Urothelium cell line (cell line): Measurements from ENCODE around the gene ZNF780A.
"Not testable (repeated sequence)": the region's sequence is repeated elsewhere in the genome, so short reads cannot be mapped to it uniquely, and the experiment has no call there.

Experiments
- DNase-seq: peaks from one replicate; pipeline ENCODE4 v3.0.0; 2011; ENCODE audit warnings: low spot score, mixed read lengths
- FAIRE-seq: peaks from 2 replicates; lab custom pipeline; 2011; peaks lifted over from hg19 to GRCh38; lab: Jason Lieb, UNC

The ZNF780A gene

DNA sequence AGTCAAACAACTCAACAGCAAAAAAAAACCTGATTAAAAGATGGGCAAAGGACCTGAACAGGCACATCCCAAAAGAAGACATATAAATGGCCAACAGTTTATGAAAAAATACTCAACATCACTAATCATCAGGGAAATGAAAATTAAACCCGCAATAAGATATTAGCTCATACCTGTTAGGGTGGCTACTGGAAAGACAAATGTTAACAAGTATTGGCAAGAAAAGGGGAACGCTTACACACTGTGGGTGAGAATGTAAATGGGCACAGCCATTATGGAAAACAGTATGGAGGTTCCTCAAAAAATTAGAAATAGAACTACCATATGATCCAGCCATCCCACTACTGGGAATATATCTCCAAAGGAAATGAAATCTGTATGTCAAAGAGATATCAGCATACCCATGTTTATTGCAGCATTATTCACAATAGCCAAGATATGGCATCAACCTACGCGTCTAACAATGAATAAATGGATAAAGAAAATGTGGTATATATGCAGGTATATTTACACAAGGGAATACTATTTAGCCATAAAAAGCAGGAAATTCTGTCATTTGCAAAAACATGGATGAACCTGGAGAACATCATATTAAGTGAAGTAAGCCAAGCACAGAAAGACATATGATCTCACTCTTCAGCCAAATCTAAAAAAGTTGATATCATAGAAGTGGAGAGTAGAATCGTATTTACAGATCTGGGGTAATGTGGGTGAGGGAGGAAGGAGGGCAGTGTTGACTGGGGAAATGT, 2.3 kb downstream of the ZNF780A start:
- no peak for FAIRE-seq

DNA sequence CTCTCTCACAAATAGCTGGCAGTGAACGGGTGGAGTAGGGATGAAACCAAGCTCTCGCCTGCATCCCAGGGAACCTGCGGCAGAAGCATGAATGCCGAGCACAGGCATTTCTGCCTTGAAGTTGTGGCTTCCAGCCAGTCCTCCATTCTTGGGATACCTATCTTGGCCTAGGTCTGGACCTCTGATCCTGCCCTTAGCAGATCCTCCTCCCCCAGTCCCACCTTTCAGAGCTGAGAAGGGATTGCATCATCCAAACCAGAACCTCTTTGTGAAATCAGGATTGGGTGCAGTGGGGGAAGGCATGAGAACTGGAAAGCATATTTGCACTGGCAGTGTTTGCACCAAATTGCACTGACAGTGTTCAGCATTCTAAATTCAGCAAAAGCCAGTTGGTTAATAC, 5.8 kb downstream of the ZNF780A start:
- no peak for FAIRE-seq

More for the DNA sequence above, 2.3 kb downstream of the ZNF780A start:
- no peak for DNase-seq

DNA sequence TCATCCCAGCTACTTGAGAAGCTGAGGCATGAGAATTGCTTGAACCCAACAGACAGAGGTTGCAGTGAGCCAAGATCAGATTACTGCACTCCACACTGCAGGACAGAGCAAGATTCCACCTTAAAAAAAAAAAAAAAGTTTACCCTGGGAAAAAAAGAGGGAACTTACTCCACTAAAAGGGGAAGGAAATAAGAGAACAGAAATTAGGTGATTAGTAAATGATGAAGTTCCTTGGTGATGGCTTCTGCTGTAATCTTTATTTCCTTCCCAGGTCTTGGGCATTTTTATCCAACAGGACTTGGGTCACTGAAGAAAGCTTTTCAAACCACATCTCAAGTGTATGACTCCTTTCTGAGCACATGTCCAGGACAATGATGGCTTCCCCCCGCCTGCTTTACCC, 9.3 kb downstream of the ZNF780A start:
- no peak for FAIRE-seq
- DNase-seq, result no peak

More for the DNA sequence above, 5.8 kb downstream of the ZNF780A start:
- DNase-seq, result no peak

DNA sequence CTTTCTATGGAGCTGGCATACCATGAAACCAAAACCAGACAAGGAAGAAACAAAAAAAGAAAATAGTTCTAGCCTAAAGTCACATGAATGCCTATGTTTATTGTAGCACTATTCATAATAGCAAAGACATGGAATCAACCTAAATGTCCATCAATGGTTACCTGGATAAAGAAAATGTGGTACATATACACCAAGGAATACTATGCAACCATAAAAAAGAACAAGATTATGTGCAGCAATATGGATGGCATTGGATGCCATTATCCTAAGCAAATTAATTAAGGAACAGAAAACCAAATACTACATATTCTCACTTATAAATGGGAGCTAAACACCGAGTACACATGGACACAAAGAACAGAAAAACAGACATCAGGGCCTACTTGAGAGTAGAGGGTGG, 10.5 kb downstream of the ZNF780A start:
- no peak for FAIRE-seq

DNA sequence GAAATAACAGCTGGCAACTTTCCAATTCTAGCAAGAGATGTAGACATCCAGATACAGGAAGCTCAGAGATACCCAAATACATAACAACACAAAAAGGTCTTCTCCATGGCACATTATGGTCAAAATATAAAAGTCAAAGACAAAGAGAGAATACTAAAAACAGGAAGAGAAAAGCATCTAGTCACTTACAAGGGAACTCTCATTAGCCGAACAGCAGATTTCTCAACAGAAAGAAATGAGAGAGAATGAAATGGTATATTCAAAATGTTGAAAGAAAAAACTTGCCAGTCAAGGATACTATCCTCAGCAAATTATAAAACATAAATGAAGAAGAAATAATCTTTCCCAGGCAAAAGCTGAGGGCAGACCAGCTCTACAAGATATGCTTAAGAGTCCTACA, 12.4 kb downstream of the ZNF780A start:
- no peak for FAIRE-seq

More for the DNA sequence above, 10.5 kb downstream of the ZNF780A start:
- no peak for DNase-seq

DNA sequence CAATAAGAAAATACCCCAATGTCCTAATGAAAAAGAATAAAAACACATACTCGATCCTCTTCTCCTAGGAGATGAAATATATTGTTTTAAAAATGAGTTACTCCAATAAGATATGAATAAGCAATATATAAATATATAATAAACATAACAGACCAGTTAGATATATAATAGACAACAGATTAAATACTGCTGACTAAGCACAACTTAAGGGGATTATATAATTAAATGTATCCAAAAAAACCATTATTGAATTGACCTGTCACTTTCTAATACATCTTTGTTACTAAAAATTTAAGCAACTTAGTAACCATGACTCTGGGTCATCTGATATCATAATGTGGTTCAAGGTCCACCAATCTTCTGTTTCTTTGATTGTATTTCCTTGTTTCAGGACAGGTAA, 20.7 kb downstream of the ZNF780A start:
- DNase-seq (no peak), FAIRE-seq (no peak)

More for the DNA sequence above, 12.4 kb downstream of the ZNF780A start:
- DNase-seq, result no peak

DNA sequence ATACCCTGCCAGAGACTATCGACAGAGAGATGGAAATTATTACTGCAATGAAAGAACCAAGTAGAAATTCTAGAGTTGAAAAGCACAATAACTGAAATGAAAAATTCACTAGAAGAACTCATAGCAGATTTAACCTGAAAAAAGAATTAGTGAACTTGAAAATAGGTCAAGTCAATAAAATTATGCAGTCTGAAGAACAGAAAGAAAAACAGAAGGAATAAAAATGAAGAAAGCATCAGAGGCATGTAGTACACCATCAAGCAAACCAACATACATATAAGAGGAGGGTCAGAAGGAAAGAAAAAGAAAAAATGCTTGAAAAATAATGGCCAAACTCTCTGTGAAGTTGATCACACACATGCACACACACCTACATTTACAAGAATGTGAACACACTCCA, 31.1 kb downstream of the ZNF780A start:
- DNase-seq, result no peak
- no peak for FAIRE-seq

DNA sequence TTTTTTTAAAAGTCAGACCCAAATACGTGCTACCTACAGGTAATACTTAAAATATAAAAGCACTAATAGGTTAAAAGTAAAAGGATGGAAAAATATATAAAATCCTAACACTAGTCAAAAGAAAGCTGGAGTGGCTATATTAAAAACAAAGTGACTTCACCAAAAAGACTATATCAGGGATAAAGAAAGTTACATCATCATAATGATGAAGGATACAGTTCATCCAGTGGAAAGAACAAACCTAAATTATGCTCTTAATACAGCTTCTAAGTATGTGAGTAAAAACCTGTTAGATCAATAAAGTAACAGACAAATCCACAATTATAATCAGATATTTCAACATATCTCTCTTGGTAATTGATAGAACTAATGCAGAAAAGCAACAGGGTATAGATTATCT, 33.6 kb downstream of the ZNF780A start:
- FAIRE-seq (no peak), DNase-seq (no peak)

DNA sequence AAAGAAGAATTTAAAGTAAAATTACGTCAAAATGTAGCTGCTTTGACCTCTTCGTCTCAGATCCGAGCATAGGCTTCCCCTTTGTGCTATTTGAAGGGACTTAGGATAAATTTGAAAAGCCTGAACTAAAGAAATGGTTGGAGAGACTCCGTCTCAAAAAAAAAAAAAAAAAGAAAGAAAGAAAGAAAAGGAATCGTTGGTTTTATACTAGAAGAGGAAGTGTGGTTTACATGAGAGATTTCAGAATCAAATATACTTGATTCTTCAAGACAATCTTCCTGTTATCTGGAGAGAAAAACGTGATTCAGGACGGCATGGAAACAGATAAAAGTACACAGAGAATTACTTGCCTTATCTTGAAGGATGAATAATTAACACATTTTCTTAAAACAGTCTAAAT, 34.2 kb downstream of the ZNF780A start:
- FAIRE-seq (no peak), DNase-seq (no peak)

DNA sequence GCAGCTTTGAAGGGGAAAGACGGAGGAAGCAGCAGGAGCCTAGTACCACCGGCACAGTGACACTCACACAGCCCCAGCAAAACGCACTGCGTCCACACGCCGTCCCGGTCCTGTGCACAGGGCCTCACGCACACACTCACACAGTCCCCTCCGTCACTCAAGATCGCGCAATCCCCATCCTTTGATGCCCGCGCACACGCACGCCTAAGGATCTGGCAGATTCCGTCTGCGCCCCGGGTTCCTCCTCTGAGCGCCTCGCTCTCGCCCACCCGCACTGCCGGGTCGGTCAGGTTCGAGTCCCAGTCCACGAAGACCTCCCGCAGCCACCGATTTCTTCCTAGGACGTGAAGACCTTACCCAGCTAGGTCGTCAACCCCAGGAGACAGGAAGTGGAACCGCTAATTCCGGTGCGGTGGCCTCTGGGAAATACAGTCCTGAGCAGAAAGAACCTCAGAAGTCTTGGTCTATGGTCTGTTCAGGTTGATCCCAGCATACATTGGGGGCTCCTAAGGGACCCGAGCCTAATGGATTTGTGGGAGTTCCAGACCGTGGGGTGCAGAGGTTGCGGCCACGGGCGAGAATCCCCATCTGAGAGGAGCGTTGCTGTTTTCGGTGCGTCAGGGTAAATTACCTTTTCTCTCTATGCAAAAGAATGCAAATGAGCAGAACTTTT, 34.8 kb downstream of the ZNF780A start, which contains the start of gene ZNF780B:
ZNF780B (minus strand) TSS at position 400 of the 673 bp plus-strand sequence. CDS start 5,899 bp downstream, outside the sequence.
- FAIRE-seq (peak; percentile 65), DNase-seq (peak; percentile 77)

DNA sequence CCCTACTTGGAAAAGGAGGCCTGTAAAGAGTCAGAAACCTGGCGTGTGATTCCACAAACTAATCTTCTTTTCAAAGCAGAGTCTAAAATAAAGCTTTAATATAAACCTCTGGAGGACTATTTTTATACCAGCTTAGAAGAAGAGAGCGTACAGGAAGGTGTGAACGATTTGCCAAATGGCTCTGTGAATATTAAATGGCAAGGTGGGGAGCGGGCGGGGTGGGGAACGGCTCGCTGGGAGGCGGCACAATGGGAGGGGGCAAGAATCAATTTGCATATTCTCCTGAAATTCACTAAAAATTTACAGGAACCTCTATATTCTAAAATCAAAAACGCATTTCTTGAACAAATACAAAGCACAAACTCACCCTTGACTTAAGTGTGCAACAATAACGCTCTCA, 35.7 kb downstream of the ZNF780A start:
- FAIRE-seq, result no peak
- DNase-seq, result peak; percentile 10

DNA sequence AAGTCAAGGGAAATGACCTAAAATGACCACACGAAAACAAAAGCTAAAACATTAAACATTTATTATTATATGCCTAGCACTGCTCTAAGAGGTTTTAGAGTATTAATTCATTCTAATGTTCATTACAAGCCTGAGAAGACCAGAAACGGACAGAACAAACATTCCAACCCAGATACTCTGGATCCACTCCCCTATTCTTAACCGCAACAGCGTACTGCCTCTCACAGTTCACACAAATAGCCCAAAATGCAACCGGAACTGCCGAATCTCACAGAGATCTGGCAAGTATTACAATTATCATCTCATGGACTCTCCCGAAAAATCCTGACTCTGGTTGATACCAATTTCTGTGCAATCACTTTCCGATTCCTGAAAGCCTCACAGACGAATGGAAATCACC, 36.1 kb downstream of the ZNF780A start:
- no peak for DNase-seq

DNA sequence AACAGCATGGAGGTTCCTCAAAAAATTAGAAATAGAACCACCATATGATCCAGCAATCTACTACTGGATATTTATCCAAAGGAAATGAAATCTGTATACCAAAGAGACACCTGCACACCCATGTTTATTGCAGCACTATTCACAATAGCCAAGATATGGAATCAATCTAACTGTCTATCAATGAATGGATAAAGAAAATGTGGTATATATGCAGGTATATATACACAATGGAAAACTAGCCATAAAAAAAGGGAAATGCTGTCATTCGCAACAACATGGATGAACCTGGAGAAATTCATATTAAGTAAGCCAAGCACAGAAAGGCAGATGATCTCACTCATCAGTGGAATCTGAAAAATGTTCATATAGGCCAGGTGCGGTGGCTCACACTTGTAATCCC, 37.3 kb downstream of the ZNF780A start:
- no peak for DNase-seq
- FAIRE-seq, result no peak

More for the DNA sequence above, 36.1 kb downstream of the ZNF780A start:
- FAIRE-seq, result no peak

DNA sequence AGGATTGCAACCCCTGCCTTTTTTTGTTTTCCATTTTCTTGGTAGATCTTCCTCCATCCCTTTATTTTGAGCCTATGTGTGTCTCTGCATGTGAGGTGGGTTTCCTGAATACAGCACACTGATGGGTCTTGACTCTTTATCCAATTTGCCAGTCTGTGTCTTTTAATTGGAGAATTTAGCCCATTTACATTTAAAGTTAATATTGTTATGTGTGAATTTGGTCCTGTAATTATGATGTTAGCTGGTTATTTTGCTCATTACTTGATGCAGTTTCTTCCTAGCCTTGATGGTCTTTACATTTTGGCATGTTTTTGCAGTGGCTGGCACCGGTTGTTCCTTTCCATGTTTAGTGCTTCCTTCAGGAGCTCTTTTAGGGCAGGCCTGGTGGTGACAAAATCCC, 49.0 kb downstream of the ZNF780A start:
- DNase-seq, FAIRE-seq: not testable (repeated sequence)

DNA sequence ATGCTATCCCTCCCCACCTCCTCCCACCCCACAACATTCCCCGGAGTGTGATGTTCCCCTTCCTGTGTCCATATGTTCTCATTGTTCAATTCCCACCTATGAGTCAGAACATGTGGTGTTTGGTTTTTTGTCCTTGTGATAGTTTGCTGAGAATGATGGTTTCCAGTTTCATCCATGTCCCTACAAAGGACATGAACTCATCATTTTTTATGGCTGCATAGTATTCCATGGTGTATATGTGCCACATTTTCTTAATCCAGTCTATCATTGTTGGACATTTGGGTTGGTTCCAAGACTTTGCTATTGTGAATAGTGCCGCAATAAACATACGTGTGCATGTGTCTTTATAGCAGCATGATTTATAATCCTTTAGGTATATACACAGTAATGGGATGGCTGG, 52.7 kb downstream of the ZNF780A start:
- DNase-seq, FAIRE-seq: not testable (repeated sequence)

DNA sequence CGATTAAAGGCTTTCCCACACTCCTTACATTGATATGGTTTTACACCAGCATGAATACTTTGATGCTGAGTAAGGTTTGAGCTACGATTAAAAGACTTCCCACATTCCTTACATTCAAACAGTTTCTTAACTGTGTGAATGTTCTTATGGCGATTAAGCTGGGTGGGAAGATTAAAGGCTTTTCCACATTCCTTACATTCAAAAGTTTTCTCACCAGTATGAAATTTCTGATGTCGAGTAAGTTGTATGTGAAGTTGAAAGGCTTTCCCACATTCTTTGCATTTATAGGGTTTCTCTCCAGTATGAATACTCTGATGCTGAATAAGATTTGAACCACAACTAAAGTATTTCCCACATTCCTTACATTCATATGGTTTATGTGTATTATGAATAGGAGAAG, 54.7 kb downstream of the ZNF780A start:
- FAIRE-seq, result no peak
- no peak for DNase-seq

DNA sequence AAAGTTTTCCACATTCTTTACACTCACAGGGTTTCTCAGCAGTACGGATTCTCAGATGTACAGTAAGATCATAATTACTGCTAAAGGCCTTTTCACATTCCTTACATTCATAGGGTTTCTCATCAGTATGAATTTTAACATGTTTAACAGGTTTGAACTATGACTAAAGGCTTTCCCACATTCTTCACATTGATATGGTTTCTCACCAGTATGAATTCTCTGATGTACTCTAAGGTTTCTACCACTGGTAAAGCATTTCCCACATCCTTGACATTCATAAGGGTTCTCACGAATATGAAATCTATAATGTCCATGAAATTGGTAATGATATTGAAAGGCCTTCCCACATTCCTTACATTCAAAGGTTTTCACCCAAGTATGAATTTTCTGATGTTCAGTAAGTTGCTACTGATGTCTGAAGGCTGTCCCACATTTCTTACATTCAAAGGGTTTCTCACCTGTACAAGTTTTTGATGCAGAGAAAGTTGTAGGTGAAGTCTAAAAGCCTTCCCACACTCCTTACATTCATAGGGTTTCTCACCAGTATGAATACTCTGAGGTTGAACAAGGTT, 56.7 kb downstream of the ZNF780A start:
- FAIRE-seq, result no peak
- no peak for DNase-seq

DNA sequence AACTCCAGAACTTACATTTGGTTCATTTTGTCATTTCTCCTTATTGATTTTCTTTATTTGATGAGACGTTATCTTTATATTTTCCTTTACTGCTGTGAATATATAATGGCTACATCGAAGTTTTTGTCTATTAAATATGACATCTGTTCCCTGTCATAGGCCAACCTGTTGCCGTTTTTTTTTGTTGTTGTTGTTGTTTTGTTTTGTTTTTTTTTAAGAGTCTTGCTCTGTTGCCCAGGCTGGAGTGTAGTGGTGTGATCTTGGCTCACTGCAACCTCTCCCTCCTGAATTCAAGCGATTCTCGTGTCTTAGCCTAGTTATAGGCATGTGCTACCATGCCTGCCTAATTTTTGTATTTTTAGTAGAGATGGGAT, 64.2 kb downstream of the ZNF780A start:
- FAIRE-seq (no peak), DNase-seq (no peak)

DNA sequence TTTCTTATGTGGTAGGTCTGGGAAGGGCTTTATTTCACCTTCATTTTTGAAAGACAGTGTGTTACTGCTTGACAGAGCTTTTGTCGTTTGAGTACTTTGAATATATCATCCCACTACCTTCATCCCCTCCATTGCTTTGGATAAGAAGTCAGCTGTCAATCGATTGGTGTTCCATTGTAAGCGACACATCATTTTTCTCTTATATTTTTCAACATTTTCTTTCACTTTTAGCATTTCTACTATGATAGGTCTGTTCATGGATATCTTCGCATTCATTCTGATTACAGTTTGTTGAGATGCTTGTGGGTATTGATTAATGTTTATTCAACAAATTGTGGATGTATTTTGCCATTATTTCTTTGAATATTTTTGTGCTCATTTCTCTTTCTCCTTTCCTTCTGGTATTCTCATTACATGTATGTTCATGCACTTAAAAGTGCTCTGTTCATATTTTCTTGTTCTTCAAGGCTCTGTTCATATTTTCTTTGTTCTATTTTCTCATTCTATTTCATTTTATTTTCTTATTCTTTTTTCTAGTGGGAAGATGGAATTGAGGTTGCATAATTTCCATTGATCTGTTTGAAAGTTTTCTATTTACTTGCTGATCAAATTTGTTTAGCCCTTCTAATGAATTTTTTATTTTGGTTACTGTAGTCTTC, 64.7 kb downstream of the ZNF780A start:
- DNase-seq (no peak), FAIRE-seq (no peak)

DNA sequence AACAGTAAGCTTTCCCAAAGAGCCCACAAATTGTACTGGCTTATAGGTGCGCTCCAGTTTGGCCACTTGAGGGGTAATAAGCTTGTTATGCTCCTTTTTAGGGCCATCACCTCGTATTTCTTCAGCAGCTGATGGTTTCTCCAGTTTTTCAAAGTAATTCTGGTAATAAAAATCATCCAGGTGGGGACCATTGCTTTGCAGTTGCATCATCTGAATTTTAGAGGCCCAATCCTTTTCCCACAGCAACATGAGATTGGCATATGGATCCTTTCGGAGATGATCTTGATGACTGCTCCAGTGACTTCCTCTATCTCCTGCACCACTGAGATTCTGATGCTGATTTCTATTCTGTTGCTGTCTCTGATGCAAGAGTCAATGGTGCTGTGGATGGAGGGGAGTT, 66.8 kb downstream of the ZNF780A start:
- FAIRE-seq, result no peak

More for the DNA sequence above, 66.8 kb downstream of the ZNF780A start:
- DNase-seq, result no peak
